Stimulated activated CD8-positive, alpha-beta memory T cell treated with anti-CD3 and anti-CD28 coated beads, Interleukin-4, amount 100 ng/mL, for 48 hours (primary cell): ENCODE measurements around the gene GTF3C5.
"Not testable (repeated sequence)": the region's sequence is repeated elsewhere in the genome, so short reads cannot be mapped to it uniquely, and the experiment has no call there.

Experiments used
- DNase-seq: peaks from one replicate; pipeline ENCODE4 v3.0.0-alpha.2; 2020

GTF3C5 gene

GRCh38 chr9:132996526-132996925 lies 34.3 kb upstream of the GTF3C5 start:
- DNase-seq, result no peak

GRCh38 chr9:132997591-132997990 lies 33.2 kb upstream of the GTF3C5 start:
- DNase-seq, result no peak

GRCh38 chr9:132998221-132998620 lies 32.6 kb upstream of the GTF3C5 start:
- not testable (repeated sequence) for DNase-seq

- DNase-seq, result no peak
Observed at GRCh38 chr9:132998831-132999635, 31.8 kb upstream of the GTF3C5 start.

GRCh38 chr9:133002147-133003070 lies 28.4 kb upstream of the GTF3C5 start:
- no peak for DNase-seq

GRCh38 chr9:133003071-133003461 lies 27.7 kb upstream of the GTF3C5 start:
- no peak for DNase-seq

- DNase-seq, result no peak
Observed at GRCh38 chr9:133003671-133004090, 27.1 kb upstream of the GTF3C5 start.

GRCh38 chr9:133004091-133004998 lies 26.5 kb upstream of the GTF3C5 start:
- DNase-seq, result no peak

GRCh38 chr9:133004999-133005760 lies 25.6 kb upstream of the GTF3C5 start:
- no peak for DNase-seq

- DNase-seq, result no peak
Observed at GRCh38 chr9:133005957-133006356, 24.8 kb upstream of the GTF3C5 start.

- no peak for DNase-seq
Observed at GRCh38 chr9:133006731-133007352, 24.0 kb upstream of the GTF3C5 start.

GRCh38 chr9:133008406-133008805 lies 22.4 kb upstream of the GTF3C5 start:
- DNase-seq, result no peak

GRCh38 chr9:133008824-133009223 lies 22.0 kb upstream of the GTF3C5 start:
- DNase-seq, result no peak

- DNase-seq, result no peak
Observed at GRCh38 chr9:133009906-133010582, 20.8 kb upstream of the GTF3C5 start.

GRCh38 chr9:133014696-133015095 lies 16.1 kb upstream of the GTF3C5 start:
- no peak for DNase-seq

- DNase-seq, result peak; percentile 74
Observed at GRCh38 chr9:133023117-133023890, 7.5 kb upstream of the GTF3C5 start.

- no peak for DNase-seq
Observed at GRCh38 chr9:133026426-133026825, 4.4 kb upstream of the GTF3C5 start.

GRCh38 chr9:133027134-133027533 lies 3.7 kb upstream of the GTF3C5 start:
- no peak for DNase-seq

GRCh38 chr9:133028221-133028620 lies 2.6 kb upstream of the GTF3C5 start:
- no peak for DNase-seq

- DNase-seq, result no peak
Observed at GRCh38 chr9:133029994-133030316, 842 bp upstream of the GTF3C5 start.

GRCh38 chr9:133031130-133031422 lies 279 bp downstream of the GTF3C5 start:
- no peak for DNase-seq
